D721Med (cell line): ENCODE data around the gene CRB3.

Source experiments
- DNase-seq: peaks from one replicate; pipeline ENCODE4 v3.0.0; 2011; ENCODE audit warnings: low spot score; ENCODE audit not compliant: insufficient read length
- FAIRE-seq: peaks from 2 replicates; lab custom pipeline; 2011; peaks lifted over from hg19 to GRCh38; lab: Jason Lieb, UNC
- TF ChIP-seq, protein P1 (sequence below): IDR thresholded peaks from 2 replicates; pipeline ENCODE4 v1.5.1; 2012; ENCODE audit warnings: mild to moderate bottlenecking, control low read depth; ENCODE audit not compliant: insufficient read depth; ENCODE audit errors: missing control alignments

The CRB3 gene

GRCh38 chr19:6440905-6441304 lies 23.2 kb upstream of the CRB3 start:
- DNase-seq, result no peak
- no peak for FAIRE-seq
- TF ChIP-seq, protein P1, sequence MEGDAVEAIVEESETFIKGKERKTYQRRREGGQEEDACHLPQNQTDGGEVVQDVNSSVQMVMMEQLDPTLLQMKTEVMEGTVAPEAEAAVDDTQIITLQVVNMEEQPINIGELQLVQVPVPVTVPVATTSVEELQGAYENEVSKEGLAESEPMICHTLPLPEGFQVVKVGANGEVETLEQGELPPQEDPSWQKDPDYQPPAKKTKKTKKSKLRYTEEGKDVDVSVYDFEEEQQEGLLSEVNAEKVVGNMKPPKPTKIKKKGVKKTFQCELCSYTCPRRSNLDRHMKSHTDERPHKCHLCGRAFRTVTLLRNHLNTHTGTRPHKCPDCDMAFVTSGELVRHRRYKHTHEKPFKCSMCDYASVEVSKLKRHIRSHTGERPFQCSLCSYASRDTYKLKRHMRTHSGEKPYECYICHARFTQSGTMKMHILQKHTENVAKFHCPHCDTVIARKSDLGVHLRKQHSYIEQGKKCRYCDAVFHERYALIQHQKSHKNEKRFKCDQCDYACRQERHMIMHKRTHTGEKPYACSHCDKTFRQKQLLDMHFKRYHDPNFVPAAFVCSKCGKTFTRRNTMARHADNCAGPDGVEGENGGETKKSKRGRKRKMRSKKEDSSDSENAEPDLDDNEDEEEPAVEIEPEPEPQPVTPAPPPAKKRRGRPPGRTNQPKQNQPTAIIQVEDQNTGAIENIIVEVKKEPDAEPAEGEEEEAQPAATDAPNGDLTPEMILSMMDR, result no peak

GRCh38 chr19:6442087-6442688 lies 21.9 kb upstream of the CRB3 start:
- FAIRE-seq, result no peak
- no peak for DNase-seq
- TF ChIP-seq, protein P1, result no peak

GRCh38 chr19:6443986-6444385 lies 20.1 kb upstream of the CRB3 start:
- DNase-seq (no peak), FAIRE-seq (no peak)
- TF ChIP-seq, protein P1, result no peak

DNA sequence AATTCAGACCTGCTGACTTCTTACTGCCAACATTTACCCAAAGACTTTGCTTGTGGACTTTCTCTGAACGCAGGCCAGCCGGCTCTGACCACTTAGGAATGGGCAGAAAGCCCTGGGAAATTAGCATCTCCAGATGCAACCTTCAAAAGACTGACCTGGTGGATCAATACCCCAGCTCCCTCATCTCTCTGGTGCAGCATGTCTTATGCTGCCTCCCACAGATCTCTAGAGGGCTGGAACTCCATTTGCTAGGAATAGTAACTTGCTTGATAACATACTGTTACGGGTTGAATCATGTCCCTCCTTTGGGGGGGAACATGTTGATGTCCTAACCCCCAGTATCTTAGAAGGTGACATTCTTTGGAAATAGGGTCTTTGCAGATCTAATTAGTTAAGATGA lies 17.6 kb upstream of the CRB3 start:
- no peak for DNase-seq

DNA sequence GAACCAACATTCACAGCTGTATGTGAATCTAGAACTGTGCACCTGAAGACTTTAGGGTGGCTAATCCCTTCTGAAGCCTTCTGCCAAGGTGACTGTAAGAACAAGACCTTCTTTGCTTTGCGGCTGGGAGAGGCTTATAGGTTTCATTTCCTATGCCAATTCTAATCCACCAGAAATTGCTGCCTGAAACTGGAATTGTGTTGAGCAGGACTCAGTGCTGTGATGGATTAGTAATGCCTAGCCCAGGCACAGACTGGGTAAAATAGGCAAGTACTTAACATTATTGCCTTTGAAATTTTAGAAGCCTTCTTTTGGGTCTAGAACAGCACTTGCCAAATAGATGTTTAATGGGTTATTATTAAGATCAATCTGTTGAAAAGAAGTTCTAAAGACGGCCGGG lies 16.0 kb upstream of the CRB3 start:
- TF ChIP-seq, protein P1, result no peak
- FAIRE-seq (no peak), DNase-seq (no peak)

More for the DNA sequence above, 17.6 kb upstream of the CRB3 start:
- no peak for FAIRE-seq
- TF ChIP-seq, protein P1, result no peak

GRCh38 chr19:6450166-6450565 lies 13.9 kb upstream of the CRB3 start:
- TF ChIP-seq, protein P1, result no peak
- no peak for FAIRE-seq
- no peak for DNase-seq

- TF ChIP-seq, protein P1, result no peak
- FAIRE-seq (no peak), DNase-seq (no peak)
These were observed 12.4 kb upstream of the CRB3 start for GRCh38 chr19:6451583-6452222.
